HG02610 (cell line): ENCODE results near the gene ACP6.
A peak's percentile ranks its signal among the peaks of the same experiment; 100 is the strongest.
"Not testable (repeated sequence)": the region's sequence is repeated elsewhere in the genome, so short reads cannot be mapped to it uniquely, and the experiment has no call there.

ENCODE experiments used
- ATAC-seq: cut with Tn5 transposase; IDR thresholded peaks from one replicate; pipeline ENCODE4 v1.9.1; 2021; ENCODE audit warnings: mild to moderate bottlenecking, moderate library complexity; ENCODE audit not compliant: unreplicated experiment

ACP6 gene

DNA sequence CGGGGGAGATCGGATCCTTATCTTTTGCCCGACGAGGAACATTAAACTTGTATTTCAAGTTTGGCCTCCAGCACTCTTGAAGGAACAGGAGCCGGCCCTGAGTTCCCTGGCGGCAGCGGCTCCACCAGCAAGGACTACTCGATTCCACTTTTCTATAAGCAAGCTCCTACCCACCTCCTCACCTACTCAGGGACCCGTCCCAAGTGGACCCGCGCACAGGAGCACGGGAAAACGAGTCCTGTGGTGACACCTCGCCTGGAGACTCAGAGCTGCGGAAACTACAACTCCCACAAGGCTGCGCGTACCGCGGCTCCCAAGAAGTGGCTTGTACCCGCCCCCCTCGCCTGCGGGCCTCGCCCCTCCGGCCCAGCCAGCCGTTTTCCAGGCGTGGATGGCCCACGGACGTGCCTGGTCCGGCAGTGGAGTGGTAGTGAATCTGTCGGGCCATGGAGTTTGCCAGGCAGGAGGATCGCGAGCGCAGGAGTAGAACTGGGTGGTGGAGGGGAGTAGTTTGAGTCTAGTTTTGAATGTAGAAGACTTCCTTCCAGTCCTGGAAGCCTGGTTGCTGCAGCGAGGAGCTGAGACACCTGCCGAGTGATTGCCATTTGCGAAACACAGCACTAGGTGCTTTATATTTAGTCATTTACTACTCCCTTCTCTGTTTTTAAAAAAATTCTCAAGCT is at the start of gene ACP6:
Gene ACP6 (minus strand): TSS at position 206 of the 683 bp plus-strand sequence. CDS start 476 bp downstream, outside the sequence.
- ATAC-seq = peak; percentile 96

DNA sequence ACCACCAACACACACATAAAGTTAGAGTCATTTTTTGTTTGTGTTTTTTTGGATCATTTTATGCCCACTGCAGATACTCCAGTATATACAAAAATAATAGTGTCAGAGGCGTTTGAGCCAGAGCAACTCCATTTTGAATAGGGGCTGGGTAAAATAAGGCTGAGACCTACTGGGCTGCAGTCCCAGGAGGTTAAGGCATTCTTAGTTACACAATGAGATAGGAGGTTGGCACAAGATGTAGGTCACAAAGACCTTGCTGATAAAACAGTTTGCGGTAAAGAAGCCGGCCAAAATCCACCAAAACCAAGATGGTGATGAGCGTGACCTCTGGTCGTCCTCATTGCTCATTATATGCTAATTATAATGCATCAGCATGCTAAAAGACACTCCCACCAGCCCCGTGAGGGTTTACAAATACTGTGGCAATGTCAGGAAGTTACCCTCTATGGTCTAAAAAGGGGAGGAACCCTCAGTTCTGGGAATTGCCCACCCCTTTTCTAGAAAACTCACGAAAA is 49.4 kb upstream of the ACP6 start:
- no peak for ATAC-seq

DNA sequence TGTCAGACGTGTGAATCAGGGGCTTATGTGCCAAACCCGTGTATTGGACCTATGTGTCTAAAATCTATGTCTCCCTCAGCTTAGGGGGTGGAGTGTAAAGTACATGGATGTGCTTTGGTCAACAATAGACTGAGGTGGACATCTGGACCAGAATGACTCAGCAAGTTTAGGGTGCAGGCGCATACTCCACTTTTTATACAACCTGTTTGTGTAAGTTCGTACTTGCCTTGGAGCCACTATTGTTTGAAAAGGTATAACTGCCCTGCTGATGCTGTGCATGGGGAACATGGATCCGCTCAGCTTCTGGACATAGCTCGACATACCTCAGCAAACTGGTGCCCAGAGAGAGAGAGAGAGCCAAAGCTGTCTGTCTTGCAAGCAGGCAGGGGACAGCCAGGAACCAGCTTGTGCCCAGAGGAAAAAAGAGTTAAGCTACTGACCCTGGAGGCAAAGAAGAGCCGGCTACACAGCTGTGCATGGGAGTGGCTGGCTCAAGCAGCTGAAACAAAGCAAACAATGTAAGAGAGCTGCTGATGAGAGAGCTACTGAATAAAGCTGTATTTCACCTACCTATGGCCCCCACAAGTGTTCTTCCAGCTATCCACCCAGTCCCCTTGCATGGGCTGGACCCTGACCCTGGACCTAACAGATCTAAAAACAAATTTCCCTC is 48.8 kb upstream of the ACP6 start:
- no peak for ATAC-seq

DNA sequence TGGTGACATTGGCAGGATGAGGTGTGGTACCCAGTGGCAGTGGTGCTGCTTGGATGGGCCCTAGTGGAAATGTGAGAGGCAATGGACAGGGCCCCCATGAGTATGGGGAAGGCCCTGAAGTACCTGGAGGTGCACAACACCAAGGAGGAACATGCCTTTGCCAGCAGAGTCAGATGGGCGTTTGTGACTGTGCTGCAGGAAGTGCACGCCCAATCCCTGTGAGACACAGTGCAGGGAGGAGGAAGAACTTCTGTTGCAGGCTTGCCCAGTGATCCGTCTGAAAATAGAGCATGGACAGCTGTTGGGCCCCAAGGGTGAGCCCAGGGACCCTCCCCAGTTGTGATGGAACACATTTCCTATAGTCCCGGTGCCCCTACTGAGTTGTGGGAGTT is 47.4 kb upstream of the ACP6 start:
- no peak for ATAC-seq

DNA sequence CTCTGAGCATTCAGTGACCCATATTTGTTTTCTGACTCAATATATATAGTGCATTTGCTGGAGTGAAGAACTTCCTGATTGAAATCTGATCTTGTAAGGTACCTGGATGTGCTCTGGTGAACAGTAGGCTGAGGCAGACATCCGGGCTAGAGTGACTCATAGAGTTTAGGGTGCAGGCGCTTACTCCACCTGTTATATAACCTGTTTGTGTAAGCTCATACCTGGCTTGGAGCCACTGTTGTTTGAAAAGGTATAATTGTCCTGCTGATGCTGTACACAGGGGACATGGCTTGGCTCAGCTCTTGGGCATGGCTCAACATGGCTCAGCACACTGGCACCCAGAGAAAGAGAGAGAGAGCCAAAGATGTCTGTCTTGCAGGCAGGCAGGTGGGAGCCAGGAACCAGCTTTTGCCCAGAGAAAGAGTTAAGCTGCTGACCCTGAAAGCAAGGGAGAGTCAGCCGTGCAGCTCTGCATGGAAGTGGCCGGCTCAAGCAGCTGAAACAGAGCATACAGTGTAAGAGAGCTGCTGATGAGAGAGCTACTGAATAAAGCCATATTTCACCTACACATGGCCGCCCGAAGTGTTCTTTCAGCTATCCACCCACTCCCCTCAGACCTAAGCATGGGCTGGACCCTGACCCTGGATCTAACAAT is 46.9 kb upstream of the ACP6 start:
- no peak for ATAC-seq

DNA sequence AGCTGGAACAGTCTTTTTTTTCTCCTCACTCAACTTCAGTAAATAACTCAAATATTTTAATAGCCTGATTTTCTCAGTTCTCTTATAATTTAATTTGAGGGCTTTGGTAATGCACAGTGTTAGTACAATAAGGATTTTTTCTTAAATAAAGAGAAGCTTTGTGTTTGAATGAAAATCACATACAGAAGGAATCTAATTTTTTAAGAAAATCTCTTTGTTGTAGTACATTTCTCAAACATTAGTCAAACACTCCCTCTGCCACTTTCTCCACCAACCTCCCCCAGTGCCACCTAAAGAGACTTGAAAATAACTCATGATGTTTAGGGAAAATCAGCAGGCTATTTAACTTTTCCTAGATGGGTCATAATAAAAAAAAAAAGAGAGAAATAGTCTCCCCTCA is 42.3 kb upstream of the ACP6 start:
- no peak for ATAC-seq

DNA sequence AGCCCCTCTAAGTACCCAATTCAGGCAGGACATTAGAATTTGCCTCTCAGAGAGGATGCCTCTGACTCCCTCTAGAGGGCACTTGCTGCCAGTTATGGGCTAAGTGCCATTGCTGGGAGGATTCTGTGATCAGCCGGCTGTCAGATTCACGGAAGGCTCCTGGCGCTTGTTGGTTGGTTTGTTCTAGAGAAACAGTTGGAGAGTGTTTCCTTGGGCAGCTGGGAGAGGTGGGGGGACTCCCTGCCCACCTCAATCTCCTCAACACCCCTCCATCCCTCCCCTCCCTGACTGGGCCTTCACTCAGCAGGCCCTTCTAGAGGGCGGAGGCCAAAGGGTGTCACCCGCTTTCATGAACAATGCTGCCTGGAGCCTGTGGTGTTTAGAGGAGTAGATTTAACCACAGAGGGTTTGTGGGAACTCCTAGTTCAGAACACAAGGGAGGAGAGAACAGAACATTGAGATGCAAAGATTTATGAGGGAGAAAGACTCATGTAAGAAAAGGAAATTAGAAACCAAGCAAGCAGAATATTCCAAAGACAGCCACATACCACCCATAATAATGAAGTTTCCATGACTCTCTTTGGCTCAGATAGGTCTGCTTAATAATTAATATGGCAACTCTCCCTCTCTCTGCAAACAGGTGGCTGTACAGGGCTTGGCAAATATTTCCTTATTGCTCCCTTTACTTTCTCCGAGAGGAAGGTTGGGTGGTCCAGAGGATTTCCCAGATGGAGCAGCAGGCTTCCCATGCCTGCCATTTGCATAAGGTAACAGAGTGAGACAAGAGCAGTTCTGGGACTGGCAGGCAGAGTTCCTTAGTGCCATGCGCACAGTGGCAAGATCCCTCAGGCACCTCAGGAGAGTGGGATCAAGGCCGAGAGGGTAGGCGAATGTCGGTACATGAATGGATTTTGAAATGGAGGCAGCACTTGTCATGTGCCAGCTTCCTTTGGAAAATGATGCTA is 30.0 kb upstream of the ACP6 start:
- no peak for ATAC-seq

DNA sequence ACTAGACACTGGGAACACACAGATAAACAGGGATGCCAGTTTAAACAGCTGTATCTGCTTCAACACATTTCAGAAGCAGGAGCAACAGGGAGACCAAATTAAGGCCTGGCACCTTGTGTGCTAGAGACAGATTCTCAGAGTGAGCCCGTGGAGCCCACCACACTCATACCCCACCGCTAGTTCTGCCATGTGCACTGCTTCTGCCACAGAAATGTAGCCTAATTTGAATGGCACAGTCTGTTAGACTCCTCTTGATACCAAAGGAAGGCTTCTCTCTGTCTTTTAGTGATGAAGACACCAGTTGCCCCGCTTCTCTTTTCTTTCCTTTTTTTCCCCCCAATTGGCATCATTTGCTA is 29.3 kb upstream of the ACP6 start:
- ATAC-seq = no peak

DNA sequence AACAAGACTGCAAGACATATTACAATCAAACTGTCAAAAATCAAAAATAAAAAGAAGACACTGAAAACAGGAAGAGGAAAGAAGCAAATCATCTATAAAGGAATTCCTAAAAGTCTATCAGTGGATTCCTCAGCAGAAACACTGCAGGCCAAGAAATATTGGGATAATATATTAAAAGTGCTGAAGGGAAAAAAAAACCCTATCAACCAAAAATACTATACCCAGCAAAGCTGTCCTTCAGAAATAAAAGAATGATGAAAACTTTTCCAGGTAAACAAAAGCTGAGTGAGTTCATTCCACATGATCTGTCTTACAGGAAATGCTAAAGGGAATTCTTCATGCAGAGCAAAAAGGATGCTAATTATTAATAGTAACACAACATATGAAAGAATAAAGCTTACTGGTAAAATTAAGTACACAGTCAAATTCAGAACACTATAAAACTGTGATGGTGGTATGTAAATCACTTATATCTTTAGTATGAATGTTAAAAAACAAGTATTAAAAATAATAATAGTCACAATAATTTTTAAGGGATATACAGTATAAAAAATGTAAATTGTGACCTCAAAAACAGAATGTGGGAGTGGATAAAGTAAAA is 12.9 kb upstream of the ACP6 start:
- ATAC-seq = no peak

DNA sequence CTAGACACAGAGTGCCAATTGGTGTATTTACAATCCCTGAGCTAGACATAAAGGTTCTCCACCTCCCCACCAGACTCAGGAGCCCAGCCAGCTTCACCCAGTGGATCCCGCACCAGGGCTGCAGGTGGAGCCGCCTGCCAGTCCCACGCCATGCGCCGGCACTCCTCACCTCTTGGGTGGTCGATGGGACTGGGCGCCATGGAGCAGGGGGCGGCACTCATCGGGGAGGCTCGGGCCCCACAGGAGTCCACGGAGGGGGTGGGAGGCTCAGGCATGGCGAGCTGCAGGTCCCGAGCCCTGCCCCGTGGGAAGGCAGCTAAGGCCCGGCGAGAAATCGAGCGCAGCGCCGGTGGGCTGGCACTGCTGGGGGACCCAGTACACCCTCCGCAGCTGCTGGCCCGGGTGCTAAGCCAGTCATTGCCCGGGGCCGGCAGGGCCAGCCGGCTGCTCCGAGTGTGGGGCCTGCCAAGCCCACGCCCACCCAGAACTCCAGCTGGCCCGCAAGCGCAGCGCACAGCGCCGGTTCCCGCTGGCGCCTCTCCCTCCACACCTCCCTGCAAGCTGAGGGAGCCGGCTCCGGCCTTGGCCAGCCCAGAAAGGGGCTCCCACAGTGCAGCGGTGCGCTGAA is 10.4 kb upstream of the ACP6 start:
- not testable (repeated sequence) for ATAC-seq

DNA sequence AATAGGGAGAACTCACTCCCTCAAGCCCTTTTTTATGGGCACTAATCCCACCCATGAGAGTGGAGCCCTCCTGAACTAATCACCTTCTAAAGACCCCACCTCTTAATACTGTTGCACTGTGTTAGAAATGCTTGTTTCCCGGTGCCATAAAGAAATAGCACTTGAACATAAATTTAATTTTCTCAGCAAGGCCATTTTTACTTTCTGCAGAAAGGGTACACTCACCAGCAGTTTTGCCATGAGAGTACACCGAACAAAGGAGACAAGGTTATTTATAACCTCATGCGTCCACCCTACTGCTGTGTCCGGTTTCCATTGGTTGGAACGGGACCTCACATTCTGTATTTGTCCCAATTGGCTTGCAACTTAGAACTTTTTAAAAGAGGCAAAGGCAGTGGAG is 7.4 kb upstream of the ACP6 start:
- ATAC-seq = not testable (repeated sequence)

DNA sequence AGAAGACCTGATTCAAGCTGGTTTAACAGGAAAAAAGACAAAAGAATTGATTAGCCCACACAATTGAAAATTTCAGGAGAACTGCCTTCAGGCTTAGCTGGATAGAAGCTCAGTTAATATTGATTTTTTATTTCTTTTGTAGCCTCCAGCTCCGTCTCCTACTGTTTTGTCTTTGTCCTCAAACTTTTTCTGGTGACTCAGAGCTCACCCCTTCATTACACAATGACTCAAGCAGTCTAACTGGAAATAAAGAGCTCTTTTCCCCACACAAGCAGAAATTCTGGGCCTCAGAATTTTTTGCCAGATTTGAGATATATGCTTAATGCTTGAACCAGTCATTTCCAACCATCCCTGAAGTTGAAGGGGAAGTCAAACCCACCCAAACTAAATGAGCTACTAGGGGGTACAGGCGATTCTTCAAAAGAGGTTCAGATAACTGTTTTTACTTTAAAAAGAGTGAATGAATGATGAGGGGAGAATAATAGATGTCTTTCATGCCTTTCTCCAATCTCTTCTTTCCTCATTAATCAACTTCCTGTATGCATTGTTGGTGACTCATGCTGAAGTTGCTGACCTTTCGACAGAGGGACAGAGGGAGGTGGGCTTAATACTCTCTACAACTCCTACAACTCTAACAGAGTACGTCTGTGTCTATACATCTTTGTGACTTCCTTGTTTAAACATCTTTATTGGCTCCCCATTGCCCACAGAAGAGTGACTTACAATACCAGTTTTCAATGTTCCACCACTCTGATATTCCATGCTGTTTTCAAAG is 6.2 kb upstream of the ACP6 start:
- ATAC-seq = no peak

DNA sequence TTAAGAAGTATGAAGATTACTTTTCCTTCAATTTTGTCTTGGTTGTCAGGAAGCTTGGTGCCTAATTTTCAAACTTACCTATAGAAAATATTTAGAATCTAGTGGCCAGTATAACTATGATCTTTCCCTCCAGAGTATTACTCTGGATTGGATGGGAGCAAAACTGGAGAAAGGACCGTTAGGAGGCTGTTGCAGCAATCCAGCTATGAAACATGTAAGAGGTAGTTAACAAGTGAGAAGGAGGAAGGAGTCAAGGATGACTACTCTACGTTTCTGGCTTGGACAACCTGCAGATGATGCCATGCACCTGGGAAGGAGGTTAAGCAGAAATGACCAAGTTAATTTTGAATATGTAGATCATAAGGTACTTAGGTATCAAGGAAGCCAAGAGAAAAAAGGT is 3.5 kb upstream of the ACP6 start:
- no peak for ATAC-seq

DNA sequence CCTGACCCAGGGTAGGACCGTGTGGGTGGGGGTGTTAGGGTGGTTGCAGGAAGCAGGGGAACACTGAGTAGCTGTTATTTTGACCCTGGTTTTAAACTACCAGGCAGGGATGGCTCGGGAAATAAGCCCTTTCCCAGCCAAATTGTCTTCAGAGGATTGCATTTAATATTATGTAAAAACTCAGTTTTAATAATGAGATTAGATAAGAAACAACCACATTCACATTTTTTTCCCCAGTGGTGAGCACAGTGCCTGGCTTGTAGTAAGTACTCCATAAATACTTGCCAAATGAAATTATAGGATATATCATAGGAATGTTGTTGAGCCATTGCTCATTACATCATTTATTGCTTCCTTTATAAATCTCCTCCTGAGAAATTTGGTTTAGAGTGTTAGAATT is 3.1 kb upstream of the ACP6 start:
- no peak for ATAC-seq

DNA sequence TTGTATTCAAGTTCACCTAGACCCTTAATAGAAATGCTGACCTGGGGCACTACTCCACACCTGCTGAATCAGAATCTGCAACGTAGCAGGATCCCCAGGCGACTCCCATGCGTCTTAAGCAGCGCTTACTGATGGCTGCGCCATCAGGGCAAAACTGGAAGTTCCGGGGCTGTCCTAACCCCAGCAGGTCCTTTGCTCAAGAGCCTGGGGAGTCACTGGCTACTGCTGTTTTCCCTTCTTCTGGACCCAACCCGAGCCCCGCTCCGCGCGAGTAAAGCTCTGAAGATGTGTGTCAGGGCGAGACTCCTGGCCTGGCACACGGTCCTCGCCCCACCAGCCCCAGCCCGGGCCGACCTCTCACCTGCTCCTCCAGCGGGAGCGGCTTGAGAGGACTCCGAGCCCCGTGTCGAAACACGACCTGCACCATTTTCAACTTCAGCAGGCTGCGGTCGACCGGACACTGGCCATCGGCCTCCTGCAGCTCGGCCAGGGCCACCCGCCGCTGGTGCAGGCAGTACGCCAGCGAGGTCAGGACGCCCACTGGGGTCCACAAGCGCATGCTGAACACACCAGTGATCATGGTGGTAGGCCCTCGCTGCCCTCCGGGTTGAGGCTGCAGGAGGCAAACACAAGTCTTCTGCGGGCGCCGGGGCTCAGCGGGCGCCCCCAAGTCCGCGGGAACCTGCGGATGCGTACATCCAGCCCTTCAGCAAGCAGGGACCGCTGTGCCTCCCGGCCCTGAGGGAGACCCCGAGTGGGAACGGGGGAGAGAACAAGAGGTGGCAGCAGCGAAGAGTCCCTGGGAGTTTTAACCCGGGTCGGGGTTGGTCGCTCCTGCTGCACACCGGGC is 630 bp downstream of the ACP6 start:
- ATAC-seq = peak; percentile 32

DNA sequence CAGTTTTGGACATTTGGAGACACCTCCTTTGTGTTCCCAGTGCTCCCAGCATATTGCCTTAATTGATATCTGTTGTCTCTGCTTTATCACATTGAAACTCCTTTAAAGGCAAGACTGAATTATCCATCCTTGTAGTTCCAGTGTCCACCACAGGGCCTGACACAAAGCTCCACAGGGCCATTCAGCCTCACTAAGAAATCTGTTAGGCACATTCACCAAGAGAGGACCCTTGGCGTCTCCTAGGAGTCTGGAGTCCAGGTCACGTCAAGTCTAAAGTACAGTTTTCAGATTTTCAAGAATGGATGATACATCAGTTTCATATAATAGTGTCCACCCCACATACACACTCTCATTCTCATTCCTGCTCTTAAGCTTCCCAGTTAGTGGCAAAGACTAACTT is 4.8 kb downstream of the ACP6 start:
- ATAC-seq = no peak

DNA sequence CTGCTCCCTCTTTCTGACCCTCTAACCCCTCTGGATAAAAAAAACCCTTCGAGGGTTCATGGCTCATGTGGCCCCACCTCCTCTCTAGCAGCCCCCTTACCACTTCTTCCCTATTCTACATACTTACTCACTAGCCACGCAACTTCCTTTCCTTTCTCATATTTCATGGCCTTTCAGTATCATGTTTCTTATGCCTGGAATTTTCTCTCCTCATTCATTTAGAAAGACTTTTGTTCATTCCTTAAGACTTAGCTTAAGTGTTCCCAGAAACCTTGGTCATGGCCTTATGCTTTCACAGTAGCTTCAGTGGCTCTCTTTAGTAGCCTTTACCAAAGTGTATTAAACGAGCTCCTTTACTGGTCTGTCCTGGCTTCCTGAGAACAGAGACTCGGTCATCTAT is 6.1 kb downstream of the ACP6 start:
- ATAC-seq = no peak

DNA sequence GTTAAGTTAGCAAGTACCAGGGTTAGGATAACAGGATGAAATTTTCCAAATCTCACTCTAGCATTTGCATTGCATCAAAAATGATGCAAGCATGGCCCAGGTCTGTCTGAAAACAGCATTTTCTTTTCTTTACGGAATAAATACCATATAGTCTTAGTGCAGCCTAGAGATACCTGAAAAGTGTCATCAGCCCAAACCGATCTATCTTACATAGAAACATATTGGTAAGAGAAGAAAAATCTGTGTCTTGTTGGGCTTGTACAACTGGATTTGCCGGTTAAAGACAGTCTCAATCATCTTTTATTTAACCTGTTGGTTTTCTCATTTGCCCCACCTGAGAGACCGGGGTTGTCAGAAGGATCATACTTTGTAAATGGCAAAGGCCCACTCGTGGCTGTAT is 15.8 kb downstream of the ACP6 start:
- no peak for ATAC-seq
